ENCODE measurements around the gene CCNDBP1.
"Not testable (repeated sequence)": the region's sequence is repeated elsewhere in the genome, so short reads cannot be mapped to it uniquely, and the experiment has no call there.

CCNDBP1 gene

GRCh38 chr15:43220991-43221403, 35.8 kb downstream of the CCNDBP1 start, which contains the start of gene EPB42:
Gene EPB42, minus strand, starts transcription at chr15:43221018. Its CDS starts 193 bp downstream, at chr15:43220825.
- Histone ChIP-seq H2AFZ (no peak within 1 kb of the TSS), H3K4me3 (ENCODE audit: low read depth, low read length) (no peak within 1 kb of the TSS), H3K36me3 (ENCODE audit: control insufficient read depth, insufficient read depth, low read length) (no peaks in the 10 kb centered on the region), H3K79me2 (no peaks in the 10 kb centered on the region), H3K4me1 (no peaks in the 10 kb centered on the region), H3K27ac (no peak within 1 kb of the TSS), H3K27me3 (ENCODE audit: control insufficient read depth, insufficient read depth, low read length) (no peaks in the 10 kb centered on the region), H3K9ac (no peak within 1 kb of the TSS), H3K4me2 (ENCODE audit: low read length) (no peak within 1 kb of the TSS), H3K9me3 (ENCODE audit: control insufficient read depth, low read length) (no peaks in the 10 kb centered on the region)
- TF ChIP-seq CTCF (IDR thresholded peaks at IDR 0.05), result no peak

- H3K9me3 ChIP-seq (ENCODE audit: control insufficient read depth, low read length), result no peaks in the 10 kb centered on the region
Measured at GRCh38 chr15:43221422-43221821, 36.2 kb downstream of the CCNDBP1 start.

GRCh38 chr15:43225201-43225949, 40.2 kb downstream of the CCNDBP1 start:
- Histone ChIP-seq H3K27me3 (ENCODE audit: control insufficient read depth, insufficient read depth, low read length) (no peaks in the 10 kb centered on the region), H2AFZ (no peak overlapping the region), H3K4me1 (no peaks in the 10 kb centered on the region), H3K4me2 (ENCODE audit: low read length) (no peak overlapping the region), H3K79me2 (no peaks in the 10 kb centered on the region), H3K27ac (no peak overlapping the region), H3K4me3 (ENCODE audit: low read depth, low read length) (no peak overlapping the region), H3K9ac (no peak overlapping the region), H3K9me3 (ENCODE audit: control insufficient read depth, low read length) (no peaks in the 10 kb centered on the region), H3K36me3 (ENCODE audit: control insufficient read depth, insufficient read depth, low read length) (no peaks in the 10 kb centered on the region)
- TF ChIP-seq CTCF (IDR thresholded peaks at IDR 0.05), result peak; percentile 39

More at GRCh38 chr15:43221422-43221821, 36.2 kb downstream of the CCNDBP1 start:
- Histone ChIP-seq H3K79me2 (no peaks in the 10 kb centered on the region), H2AFZ (no peak overlapping the region), H3K27me3 (ENCODE audit: control insufficient read depth, insufficient read depth, low read length) (no peaks in the 10 kb centered on the region), H3K4me1 (no peaks in the 10 kb centered on the region), H3K4me2 (ENCODE audit: low read length) (no peak overlapping the region), H3K36me3 (ENCODE audit: control insufficient read depth, insufficient read depth, low read length) (no peaks in the 10 kb centered on the region), H3K4me3 (ENCODE audit: low read depth, low read length) (no peak overlapping the region), H3K27ac (no peak overlapping the region), H3K9ac (no peak overlapping the region)
- TF ChIP-seq CTCF (IDR thresholded peaks at IDR 0.05), result no peak

GRCh38 chr15:43225950-43226255, 40.7 kb downstream of the CCNDBP1 start:
- not testable (repeated sequence) for H3K4me2 ChIP-seq (ENCODE audit: low read length); H3K27me3 ChIP-seq (ENCODE audit: control insufficient read depth, insufficient read depth, low read length); H3K36me3 ChIP-seq (ENCODE audit: control insufficient read depth, insufficient read depth, low read length); H2AFZ ChIP-seq; H3K4me1 ChIP-seq; H3K9me3 ChIP-seq (ENCODE audit: control insufficient read depth, low read length); H3K9ac ChIP-seq; H3K4me3 ChIP-seq (ENCODE audit: low read depth, low read length); H3K79me2 ChIP-seq; H3K27ac ChIP-seq

- H3K79me2 ChIP-seq, result no peaks in the 10 kb centered on the region
- H3K4me3 ChIP-seq (ENCODE audit: low read depth, low read length), result no peak overlapping the region
- no peak overlapping the region for H2AFZ ChIP-seq
- H3K27ac ChIP-seq, result no peak overlapping the region
- H3K36me3 ChIP-seq (ENCODE audit: control insufficient read depth, insufficient read depth, low read length), result no peaks in the 10 kb centered on the region
- no peaks in the 10 kb centered on the region for H3K27me3 ChIP-seq (ENCODE audit: control insufficient read depth, insufficient read depth, low read length)
- H3K9me3 ChIP-seq (ENCODE audit: control insufficient read depth, low read length), result no peaks in the 10 kb centered on the region
- no peak for TF ChIP-seq CTCF (IDR thresholded peaks at IDR 0.05)
- H3K9ac ChIP-seq, result no peak overlapping the region
- no peak overlapping the region for H3K4me2 ChIP-seq (ENCODE audit: low read length)
- no peaks in the 10 kb centered on the region for H3K4me1 ChIP-seq
Measured at GRCh38 chr15:43226436-43227305, 41.5 kb downstream of the CCNDBP1 start.
